ENCODE results near the gene LRP1B.
A peak's percentile ranks its signal among the peaks of the same experiment; 100 is the strongest.
"Not testable (repeated sequence)": the region's sequence is repeated elsewhere in the genome, so short reads cannot be mapped to it uniquely, and the experiment has no call there.

Gene LRP1B

GRCh38 chr2:142100139-142100873 is 30.5 kb downstream of the LRP1B start:
- Histone ChIP-seq H2BK5ac (ENCODE audit: low read length) (no peak overlapping the region), H3K18ac (ENCODE audit: low read length) (no peak overlapping the region), H2AK5ac (ENCODE audit: low read length) (no peak overlapping the region), H3K4me3 (ENCODE audit: low read length) (no peak overlapping the region), H3K79me1 (ENCODE audit: low read length) (no peaks in the 10 kb centered on the region), H3K4me2 (ENCODE audit: low read length) (no peak overlapping the region), H3K23ac (ENCODE audit: low read length) (no peak overlapping the region), H3K27me3 (ENCODE audit: insufficient read depth, low read length, poor library complexity) (no peaks in the 10 kb centered on the region), H4K8ac (ENCODE audit: low read depth, low read length) (no peak overlapping the region), H3K4ac (ENCODE audit: low read depth, low read length) (no peak overlapping the region), H3K79me2 (ENCODE audit: control insufficient read depth, insufficient read depth, low read length) (no peaks in the 10 kb centered on the region), H3K36me3 (ENCODE audit: control insufficient read depth, insufficient read depth, low read length) (no peaks in the 10 kb centered on the region), H3K27ac (ENCODE audit: low read depth, low read length) (no peak overlapping the region), H2BK15ac (replicated peaks; ENCODE audit: low read depth) (no peak overlapping the region), H3K4me1 (ENCODE audit: control insufficient read depth, low read depth, low read length) (no peaks in the 10 kb centered on the region), H4K5ac (ENCODE audit: low read length) (no peak overlapping the region), H3K56ac (ENCODE audit: low read length) (no peak overlapping the region), H3K9ac (ENCODE audit: low read length) (no peak overlapping the region), H2BK120ac (ENCODE audit: low read depth, low read length) (no peak overlapping the region)
- DNase-seq, result no peak
- no CpG with 5 or more reads among the region's 4 CpGs for WGBS (ENCODE audit: extremely low coverage, insufficient coverage, low lambda C conversion rate)

- H3K27ac ChIP-seq (ENCODE audit: low read depth, low read length), result no peak overlapping the region
- H2BK120ac ChIP-seq (ENCODE audit: low read depth, low read length), result no peak overlapping the region
- no peaks in the 10 kb centered on the region for H3K4me1 ChIP-seq (ENCODE audit: control insufficient read depth, low read depth, low read length)
- H3K79me1 ChIP-seq (ENCODE audit: low read length), result no peaks in the 10 kb centered on the region
- H2AK5ac ChIP-seq (ENCODE audit: low read length), result no peak overlapping the region
- no peaks in the 10 kb centered on the region for H3K79me2 ChIP-seq (ENCODE audit: control insufficient read depth, insufficient read depth, low read length)
- no peak overlapping the region for H3K23ac ChIP-seq (ENCODE audit: low read length)
- H2BK15ac ChIP-seq (replicated peaks; ENCODE audit: low read depth), result no peak overlapping the region
- no peak overlapping the region for H3K9ac ChIP-seq (ENCODE audit: low read length)
- H4K8ac ChIP-seq (ENCODE audit: low read depth, low read length), result no peak overlapping the region
- H2BK5ac ChIP-seq (ENCODE audit: low read length), result no peak overlapping the region
- no peak overlapping the region for H3K4me3 ChIP-seq (ENCODE audit: low read length)
- DNase-seq, result no peak
- H3K36me3 ChIP-seq (ENCODE audit: control insufficient read depth, insufficient read depth, low read length), result no peaks in the 10 kb centered on the region
- WGBS (ENCODE audit: extremely low coverage, insufficient coverage, low lambda C conversion rate), result no CpG with 5 or more reads among the region's 3 CpGs
- H3K18ac ChIP-seq (ENCODE audit: low read length), result no peak overlapping the region
- H4K5ac ChIP-seq (ENCODE audit: low read length), result no peak overlapping the region
- no peak overlapping the region for H3K56ac ChIP-seq (ENCODE audit: low read length)
- no peaks in the 10 kb centered on the region for H3K27me3 ChIP-seq (ENCODE audit: insufficient read depth, low read length, poor library complexity)
- H3K4me2 ChIP-seq (ENCODE audit: low read length), result no peak overlapping the region
- no peak overlapping the region for H3K4ac ChIP-seq (ENCODE audit: low read depth, low read length)
These were observed 33.1 kb downstream of the LRP1B start for GRCh38 chr2:142097711-142098110.

GRCh38 chr2:142095647-142096046 is 35.2 kb downstream of the LRP1B start:
- no peaks in the 10 kb centered on the region for H3K27me3 ChIP-seq (ENCODE audit: insufficient read depth, low read length, poor library complexity)
- DNase-seq, result no peak
- no peak overlapping the region for H3K56ac ChIP-seq (ENCODE audit: low read length)
- no peaks in the 10 kb centered on the region for H3K36me3 ChIP-seq (ENCODE audit: control insufficient read depth, insufficient read depth, low read length)
- H2BK120ac ChIP-seq (ENCODE audit: low read depth, low read length), result no peak overlapping the region
- no peak overlapping the region for H4K8ac ChIP-seq (ENCODE audit: low read depth, low read length)
- no peak overlapping the region for H2BK5ac ChIP-seq (ENCODE audit: low read length)
- H3K18ac ChIP-seq (ENCODE audit: low read length), result no peak overlapping the region
- no peaks in the 10 kb centered on the region for H3K79me1 ChIP-seq (ENCODE audit: low read length)
- no peak overlapping the region for H3K23ac ChIP-seq (ENCODE audit: low read length)
- H3K9ac ChIP-seq (ENCODE audit: low read length), result no peak overlapping the region
- H4K5ac ChIP-seq (ENCODE audit: low read length), result no peak overlapping the region
- no peak overlapping the region for H2BK15ac ChIP-seq (replicated peaks; ENCODE audit: low read depth)
- no peak overlapping the region for H2AK5ac ChIP-seq (ENCODE audit: low read length)
- H3K4ac ChIP-seq (ENCODE audit: low read depth, low read length), result no peak overlapping the region
- WGBS (ENCODE audit: extremely low coverage, insufficient coverage, low lambda C conversion rate), result no CpG with 5 or more reads among the region's 2 CpGs
- H3K79me2 ChIP-seq (ENCODE audit: control insufficient read depth, insufficient read depth, low read length), result no peaks in the 10 kb centered on the region
- no peak overlapping the region for H3K4me2 ChIP-seq (ENCODE audit: low read length)
- H3K4me1 ChIP-seq (ENCODE audit: control insufficient read depth, low read depth, low read length), result no peaks in the 10 kb centered on the region
- H3K4me3 ChIP-seq (ENCODE audit: low read length), result no peak overlapping the region
- H3K27ac ChIP-seq (ENCODE audit: low read depth, low read length), result no peak overlapping the region

GRCh38 chr2:142094233-142094632 is 36.6 kb downstream of the LRP1B start:
- Histone ChIP-seq H3K79me2 (ENCODE audit: control insufficient read depth, insufficient read depth, low read length) (no peaks in the 10 kb centered on the region), H3K4ac (ENCODE audit: low read depth, low read length) (no peak overlapping the region), H3K4me1 (ENCODE audit: control insufficient read depth, low read depth, low read length) (no peaks in the 10 kb centered on the region), H3K9ac (ENCODE audit: low read length) (no peak overlapping the region), H3K27me3 (ENCODE audit: insufficient read depth, low read length, poor library complexity) (no peaks in the 10 kb centered on the region), H2BK15ac (replicated peaks; ENCODE audit: low read depth) (no peak overlapping the region), H3K23ac (ENCODE audit: low read length) (no peak overlapping the region), H3K18ac (ENCODE audit: low read length) (no peak overlapping the region), H4K8ac (ENCODE audit: low read depth, low read length) (no peak overlapping the region), H4K5ac (ENCODE audit: low read length) (no peak overlapping the region), H3K4me2 (ENCODE audit: low read length) (no peak overlapping the region), H3K27ac (ENCODE audit: low read depth, low read length) (no peak overlapping the region), H3K79me1 (ENCODE audit: low read length) (no peaks in the 10 kb centered on the region), H2BK5ac (ENCODE audit: low read length) (no peak overlapping the region), H2AK5ac (ENCODE audit: low read length) (no peak overlapping the region), H2BK120ac (ENCODE audit: low read depth, low read length) (no peak overlapping the region), H3K56ac (ENCODE audit: low read length) (no peak overlapping the region), H3K36me3 (ENCODE audit: control insufficient read depth, insufficient read depth, low read length) (no peaks in the 10 kb centered on the region), H3K4me3 (ENCODE audit: low read length) (no peak overlapping the region)
- WGBS (ENCODE audit: extremely low coverage, insufficient coverage, low lambda C conversion rate), result no CpG with 5 or more reads among the region's 2 CpGs
- DNase-seq, result no peak

- H3K9ac ChIP-seq (ENCODE audit: low read length), result no peak overlapping the region
- no peak overlapping the region for H2BK120ac ChIP-seq (ENCODE audit: low read depth, low read length)
- H3K4ac ChIP-seq (ENCODE audit: low read depth, low read length), result no peak overlapping the region
- H3K79me2 ChIP-seq (ENCODE audit: control insufficient read depth, insufficient read depth, low read length), result no peaks in the 10 kb centered on the region
- no peak overlapping the region for H4K8ac ChIP-seq (ENCODE audit: low read depth, low read length)
- no peak overlapping the region for H2BK15ac ChIP-seq (replicated peaks; ENCODE audit: low read depth)
- no peaks in the 10 kb centered on the region for H3K4me1 ChIP-seq (ENCODE audit: control insufficient read depth, low read depth, low read length)
- no peak overlapping the region for H3K4me2 ChIP-seq (ENCODE audit: low read length)
- H3K18ac ChIP-seq (ENCODE audit: low read length), result no peak overlapping the region
- H3K23ac ChIP-seq (ENCODE audit: low read length), result no peak overlapping the region
- H2BK5ac ChIP-seq (ENCODE audit: low read length), result no peak overlapping the region
- H3K36me3 ChIP-seq (ENCODE audit: control insufficient read depth, insufficient read depth, low read length), result no peaks in the 10 kb centered on the region
- no peaks in the 10 kb centered on the region for H3K79me1 ChIP-seq (ENCODE audit: low read length)
- no peak overlapping the region for H2AK5ac ChIP-seq (ENCODE audit: low read length)
- H4K5ac ChIP-seq (ENCODE audit: low read length), result no peak overlapping the region
- no peak overlapping the region for H3K27ac ChIP-seq (ENCODE audit: low read depth, low read length)
- H3K4me3 ChIP-seq (ENCODE audit: low read length), result no peak overlapping the region
- no peak overlapping the region for H3K56ac ChIP-seq (ENCODE audit: low read length)
- no peak for DNase-seq
- WGBS (ENCODE audit: extremely low coverage, insufficient coverage, low lambda C conversion rate), result 100% methylated on average over 1 of the region's 2 CpGs
- no peaks in the 10 kb centered on the region for H3K27me3 ChIP-seq (ENCODE audit: insufficient read depth, low read length, poor library complexity)
These were observed 42.7 kb downstream of the LRP1B start for GRCh38 chr2:142088058-142088568.

- not testable (repeated sequence) for H3K56ac ChIP-seq (ENCODE audit: low read length); H3K4ac ChIP-seq (ENCODE audit: low read depth, low read length); H3K79me2 ChIP-seq (ENCODE audit: control insufficient read depth, insufficient read depth, low read length); H2AK5ac ChIP-seq (ENCODE audit: low read length); H3K9ac ChIP-seq (ENCODE audit: low read length); H3K36me3 ChIP-seq (ENCODE audit: control insufficient read depth, insufficient read depth, low read length); H3K4me2 ChIP-seq (ENCODE audit: low read length); H3K4me3 ChIP-seq (ENCODE audit: low read length); H3K18ac ChIP-seq (ENCODE audit: low read length); H3K4me1 ChIP-seq (ENCODE audit: control insufficient read depth, low read depth, low read length); H2BK5ac ChIP-seq (ENCODE audit: low read length); H3K23ac ChIP-seq (ENCODE audit: low read length); H3K27ac ChIP-seq (ENCODE audit: low read depth, low read length); H4K5ac ChIP-seq (ENCODE audit: low read length); H2BK15ac ChIP-seq (replicated peaks; ENCODE audit: low read depth); H2BK120ac ChIP-seq (ENCODE audit: low read depth, low read length); H3K79me1 ChIP-seq (ENCODE audit: low read length); H4K8ac ChIP-seq (ENCODE audit: low read depth, low read length); H3K27me3 ChIP-seq (ENCODE audit: insufficient read depth, low read length, poor library complexity)
- no CpG with 5 or more reads among the region's 2 CpGs for WGBS (ENCODE audit: extremely low coverage, insufficient coverage, low lambda C conversion rate)
- DNase-seq, result peak; percentile 58
These were observed 43.2 kb downstream of the LRP1B start for GRCh38 chr2:142087585-142087984.
